GM12872 (cell line): ENCODE measurements around the gene KCNAB1.

Experiments
- TF ChIP-seq, protein P1 (sequence below): IDR thresholded peaks from 3 replicates; pipeline ENCODE4 v1.5.1; 2011; ENCODE audit warnings: low read depth, mild to moderate bottlenecking, low read length, moderate library complexity; ENCODE audit not compliant: insufficient read depth

The KCNAB1 gene

DNA sequence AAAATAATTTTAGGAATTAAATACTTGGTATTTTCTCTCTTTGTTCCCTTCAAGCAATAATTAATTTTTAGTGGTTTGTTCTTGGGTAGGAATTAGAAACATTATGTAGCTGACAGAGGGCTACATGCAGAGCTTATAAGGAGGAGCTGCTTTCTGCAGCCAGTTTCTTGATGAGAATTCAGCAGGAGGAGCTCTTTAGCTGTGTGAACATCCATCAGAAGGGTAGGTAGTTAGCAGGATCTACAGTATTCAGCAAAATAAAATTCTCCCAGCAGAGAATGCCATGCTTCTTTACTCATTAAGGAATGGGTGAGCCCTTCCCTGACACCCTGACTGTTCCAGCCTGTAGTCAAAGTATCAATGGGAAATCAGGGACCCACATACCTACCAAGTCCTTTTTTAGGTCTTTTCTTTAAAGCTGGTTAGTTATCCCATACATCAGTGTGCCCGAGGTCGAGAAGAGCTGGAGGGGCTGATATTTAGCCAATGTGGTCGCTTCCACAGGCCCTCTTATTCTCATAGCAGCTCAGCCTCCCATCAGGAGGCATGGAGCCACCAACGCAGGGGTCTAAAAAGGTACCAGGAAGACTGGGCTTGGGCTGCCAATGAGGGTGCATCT lies 54.0 kb downstream of the KCNAB1 start:
- TF ChIP-seq, protein P1, sequence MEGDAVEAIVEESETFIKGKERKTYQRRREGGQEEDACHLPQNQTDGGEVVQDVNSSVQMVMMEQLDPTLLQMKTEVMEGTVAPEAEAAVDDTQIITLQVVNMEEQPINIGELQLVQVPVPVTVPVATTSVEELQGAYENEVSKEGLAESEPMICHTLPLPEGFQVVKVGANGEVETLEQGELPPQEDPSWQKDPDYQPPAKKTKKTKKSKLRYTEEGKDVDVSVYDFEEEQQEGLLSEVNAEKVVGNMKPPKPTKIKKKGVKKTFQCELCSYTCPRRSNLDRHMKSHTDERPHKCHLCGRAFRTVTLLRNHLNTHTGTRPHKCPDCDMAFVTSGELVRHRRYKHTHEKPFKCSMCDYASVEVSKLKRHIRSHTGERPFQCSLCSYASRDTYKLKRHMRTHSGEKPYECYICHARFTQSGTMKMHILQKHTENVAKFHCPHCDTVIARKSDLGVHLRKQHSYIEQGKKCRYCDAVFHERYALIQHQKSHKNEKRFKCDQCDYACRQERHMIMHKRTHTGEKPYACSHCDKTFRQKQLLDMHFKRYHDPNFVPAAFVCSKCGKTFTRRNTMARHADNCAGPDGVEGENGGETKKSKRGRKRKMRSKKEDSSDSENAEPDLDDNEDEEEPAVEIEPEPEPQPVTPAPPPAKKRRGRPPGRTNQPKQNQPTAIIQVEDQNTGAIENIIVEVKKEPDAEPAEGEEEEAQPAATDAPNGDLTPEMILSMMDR, result no peak

DNA sequence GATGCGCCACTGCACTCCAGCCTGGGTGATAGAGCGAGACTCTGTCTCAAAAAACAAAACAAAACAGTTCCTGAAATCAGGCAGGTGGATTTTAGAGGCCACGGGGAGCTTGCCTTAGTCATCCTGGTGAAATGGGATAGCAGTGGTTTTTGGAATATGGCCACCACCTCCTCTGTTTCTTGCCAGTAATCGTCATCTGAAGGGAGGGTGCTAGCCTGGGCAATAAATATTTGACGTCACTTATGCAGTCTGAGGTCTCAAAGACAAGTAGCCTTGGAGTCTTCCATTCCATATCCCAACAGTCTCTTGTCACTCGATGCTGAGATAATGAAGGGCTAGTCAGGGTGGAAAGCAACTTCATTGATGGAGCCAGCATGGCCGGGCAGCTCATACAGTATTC lies 55.2 kb downstream of the KCNAB1 start:
- TF ChIP-seq, protein P1, result no peak

DNA sequence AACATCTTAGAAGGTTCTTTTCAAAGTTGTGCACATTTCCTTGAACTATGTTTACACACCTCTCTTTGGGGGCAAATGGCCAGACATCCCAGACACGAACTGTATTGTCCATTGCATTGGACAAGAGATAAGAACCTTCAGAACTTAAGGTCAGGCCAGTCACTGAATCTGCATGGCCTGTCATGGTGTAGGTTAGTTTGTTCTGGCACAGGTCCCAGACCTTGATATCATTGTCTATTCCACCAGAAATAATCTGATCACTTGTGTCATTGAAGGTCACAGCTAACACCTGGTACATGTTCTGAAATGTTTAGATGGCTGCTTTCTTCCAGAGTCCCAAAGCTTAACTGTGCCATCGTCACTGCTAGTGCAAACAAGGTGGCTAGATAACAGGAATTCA lies 55.7 kb downstream of the KCNAB1 start:
- TF ChIP-seq, protein P1, result no peak

DNA sequence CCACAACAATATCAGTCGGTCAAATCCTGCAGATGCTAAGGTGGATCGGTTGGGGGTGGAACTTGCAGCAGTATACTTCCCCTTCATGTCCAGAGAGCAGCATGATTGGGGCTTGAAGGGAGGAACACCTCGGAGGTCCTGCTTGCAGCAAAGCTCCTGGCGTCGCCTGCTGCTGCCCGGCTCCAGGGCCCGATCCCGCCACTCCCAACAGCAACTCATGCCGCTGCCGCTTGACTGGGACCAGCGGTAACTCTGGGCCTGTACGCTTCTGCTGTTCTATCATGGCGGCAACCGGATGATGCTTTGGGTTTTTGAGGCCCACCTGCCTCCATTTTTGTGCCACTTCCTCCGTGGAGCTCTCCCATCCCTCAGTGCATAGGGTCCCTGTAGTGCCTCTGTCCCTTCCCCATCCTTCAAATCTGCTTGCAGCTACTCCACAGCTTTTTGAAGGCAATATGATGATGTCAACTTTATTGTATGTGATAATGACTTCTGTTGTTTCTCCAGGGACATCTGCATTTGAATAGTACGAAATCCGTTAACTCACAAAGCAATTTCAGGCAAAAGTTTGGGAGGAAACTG lies 56.3 kb downstream of the KCNAB1 start:
- TF ChIP-seq, protein P1, result no peak

DNA sequence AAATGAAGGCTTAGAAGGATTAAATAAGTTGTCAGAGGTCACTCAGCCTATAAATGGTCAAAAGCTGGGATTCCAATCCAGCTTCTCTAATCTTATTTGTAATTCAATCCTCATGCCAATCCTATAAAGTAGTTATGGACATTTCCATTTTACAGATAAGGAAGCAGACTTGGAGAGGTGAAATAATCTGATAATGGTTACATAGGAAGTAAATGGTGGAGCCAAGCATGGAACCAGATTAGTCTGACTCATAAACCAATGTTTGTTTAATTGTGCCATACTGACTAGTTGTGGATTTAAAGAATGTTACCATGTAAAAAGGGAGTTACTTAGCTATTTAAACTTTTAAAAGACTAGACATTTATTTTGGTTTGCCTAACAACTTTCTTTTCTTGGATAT lies 59.7 kb downstream of the KCNAB1 start:
- TF ChIP-seq, protein P1, result no peak

DNA sequence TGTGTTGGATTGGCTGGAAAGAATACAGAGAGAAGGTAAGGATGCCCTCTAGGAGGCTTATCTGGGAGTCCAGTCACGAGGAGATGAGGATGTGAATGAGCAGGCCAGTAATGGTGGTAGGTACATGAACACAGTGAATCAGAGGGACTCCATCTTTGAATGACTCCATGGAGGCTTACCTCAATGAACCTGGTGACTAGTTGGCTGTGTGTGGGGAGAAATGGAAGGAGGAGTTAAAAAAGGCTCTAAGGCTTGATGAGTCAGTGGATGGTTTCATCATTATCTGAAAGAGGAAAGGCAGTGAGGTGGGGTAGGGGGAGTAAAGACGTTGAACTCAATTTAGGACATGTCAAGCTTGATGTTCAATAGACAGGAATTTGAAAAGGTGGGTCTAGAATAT lies 61.1 kb downstream of the KCNAB1 start:
- TF ChIP-seq, protein P1, result no peak

DNA sequence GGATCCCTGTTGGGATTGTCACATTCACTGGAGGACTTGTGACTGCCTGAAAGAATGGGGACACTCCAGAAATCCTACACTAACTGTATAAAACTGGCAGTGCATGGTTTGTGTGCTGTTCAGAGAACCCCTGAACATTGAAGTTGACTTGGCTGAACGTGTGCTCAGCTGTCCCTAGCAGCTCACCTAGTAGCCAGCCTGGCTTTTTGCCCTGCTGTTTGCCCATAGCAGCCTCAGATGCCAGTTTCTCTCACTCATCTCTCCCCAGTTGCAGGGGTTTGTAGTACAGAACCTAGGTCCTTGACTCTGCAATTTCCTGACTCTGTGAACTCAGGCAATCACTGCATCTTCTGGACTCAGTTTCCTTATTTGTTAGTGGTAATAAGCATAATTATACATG lies 63.0 kb downstream of the KCNAB1 start:
- TF ChIP-seq, protein P1, result no peak
